Smooth muscle cell of bladder (primary cell): ENCODE measurements around the gene HEBP1. TPM values are rescaled to one million over a fixed set of nuclear protein-coding genes. Genes with fewer than 3 reads are reported as not detected.

ENCODE experiments used
- total RNA-seq: library from RNA; depleted of rRNA; stranded (reverse); fragments of >200 nt; gene quantifications from 2 replicates; pipeline ENCODE4 v1.2.3, GENCODE V29; 2014

Gene HEBP1
- 12.5 and 18.4 TPM in 2 replicates for total RNA-seq

DNA sequence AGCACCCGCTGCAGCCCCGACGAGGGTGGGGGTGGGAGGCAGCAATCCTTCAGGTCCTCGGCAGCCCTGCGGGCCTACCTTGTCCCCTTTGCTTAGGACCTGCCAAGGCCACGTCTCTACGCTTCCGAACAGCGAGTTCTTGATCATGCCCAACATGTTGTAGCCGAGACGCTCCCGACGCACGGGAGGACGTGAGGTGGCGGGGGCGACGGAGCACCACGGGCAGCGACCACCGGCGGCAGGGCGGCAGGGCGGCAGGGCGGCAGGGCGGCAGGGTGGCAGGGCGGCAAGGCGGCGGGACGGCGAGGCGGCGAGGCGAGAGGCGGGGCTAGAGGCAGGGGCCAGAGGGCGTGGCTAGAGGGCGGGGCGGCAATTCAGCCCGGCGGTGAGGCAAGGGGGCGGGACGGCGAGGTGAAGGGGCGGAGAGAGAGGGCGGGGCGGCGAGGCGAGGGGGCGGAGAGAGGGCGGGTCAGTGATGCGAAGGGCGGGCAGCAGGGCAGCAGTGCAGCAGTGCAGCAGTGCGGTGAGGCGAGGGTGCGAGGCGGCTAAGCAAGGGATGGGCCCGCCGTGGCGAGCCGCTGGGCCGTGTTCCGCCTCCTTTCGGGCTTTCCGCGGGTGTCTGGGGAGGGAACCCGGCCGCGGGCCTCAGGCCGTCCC is at the start of gene HEBP1:
TSS of gene HEBP1 (minus strand) at position 307 of the 657 bp plus-strand sequence. CDS start at position 156, 151 bp downstream.

DNA sequence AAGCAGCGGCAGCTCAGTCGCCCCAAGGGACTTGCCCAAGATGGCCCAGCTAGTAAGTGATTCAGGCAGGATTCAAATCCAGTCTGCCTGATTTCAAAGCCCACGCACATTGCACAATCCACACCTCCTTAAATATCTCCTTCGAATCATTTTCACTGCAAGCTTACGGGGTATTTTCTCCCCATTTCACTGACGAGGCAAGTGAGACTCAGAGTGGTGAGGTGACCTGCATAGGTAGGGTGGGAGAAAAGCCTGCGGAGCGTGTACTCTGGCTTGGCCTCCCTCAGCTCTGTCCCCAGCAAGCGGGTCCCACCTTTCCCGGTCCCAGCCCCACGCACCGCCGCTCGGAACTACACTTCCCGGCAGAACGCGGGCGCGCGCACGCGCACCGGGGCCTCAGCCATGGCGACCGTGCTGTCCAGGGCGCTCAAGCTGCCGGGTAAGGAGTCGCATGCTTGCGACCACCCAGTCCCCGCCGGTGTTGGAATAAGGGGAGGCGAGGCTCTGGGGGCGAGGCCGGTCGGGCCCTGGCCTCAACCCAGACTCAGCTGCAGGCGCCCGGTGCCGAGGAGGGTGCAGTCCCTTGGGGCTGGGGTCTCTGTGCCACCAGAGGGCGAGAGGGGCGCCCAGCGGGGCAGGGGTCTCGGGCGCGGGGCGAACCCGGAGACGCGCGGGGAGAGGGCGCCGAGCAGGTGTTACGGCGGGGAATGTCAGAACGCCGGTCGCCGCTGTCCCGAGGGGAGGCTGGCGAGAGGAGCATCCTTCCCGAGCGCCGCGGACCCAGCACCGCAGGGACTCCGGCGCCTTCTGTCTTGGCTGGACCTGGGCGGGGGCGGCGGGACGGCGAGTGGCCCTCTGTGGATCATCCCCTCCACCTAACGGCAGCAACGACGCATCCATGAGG is 44.2 kb upstream of the HEBP1 start, which contains the start of gene FAM234B:
TSS of gene FAM234B (plus strand) at position 380 of the 904 bp plus-strand sequence. CDS start at position 403, 23 bp downstream.

DNA sequence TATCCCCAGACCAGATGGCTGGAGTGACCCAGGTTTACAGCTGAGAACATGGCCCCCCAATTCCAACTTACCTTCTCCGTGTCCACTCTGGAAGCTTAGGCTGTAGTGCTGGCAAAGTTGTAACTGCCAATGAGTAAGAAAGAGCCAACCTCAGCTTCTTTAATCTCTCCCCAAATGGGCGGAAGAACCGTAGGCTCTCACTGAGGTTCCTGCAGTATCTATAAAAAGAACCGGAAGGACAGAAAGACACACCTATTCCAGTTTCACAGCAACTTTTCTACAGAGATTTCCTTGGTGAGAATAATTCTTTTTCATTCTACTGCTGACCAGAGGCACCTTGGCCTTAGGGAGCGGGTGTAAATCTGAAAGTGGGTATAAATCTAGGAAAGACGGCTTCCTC is 48.0 kb downstream of the HEBP1 start, which contains the start of gene GPRC5D:
TSS of gene GPRC5D (minus strand) at position 135 of the 400 bp plus-strand sequence. CDS start 1,786 bp downstream, outside the sequence.

Other genes starting within 250 kb of the HEBP1 start
- gene APOLD1, start 214.6 kb downstream of the HEBP1 start, total RNA-seq: 3.3 and 4.1 TPM in 2 replicates
- 46.9 and 59.9 TPM in 2 replicates for gene DDX47, start 186.9 kb downstream of the HEBP1 start, total RNA-seq
- 20.6 and 25.9 TPM in 2 replicates for gene GPRC5A, start 108.7 kb downstream of the HEBP1 start, total RNA-seq
- gene GPRC5D, start 48.1 kb downstream of the HEBP1 start, total RNA-seq: not detected in 2 replicates
- 4.4 and 6.6 TPM in 2 replicates for gene FAM234B, start 44.1 kb upstream of the HEBP1 start, total RNA-seq
- gene GSG1, start 103.4 kb upstream of the HEBP1 start, total RNA-seq: 0.09 and 0.28 TPM in 2 replicates
- 20.7 and 21.3 TPM in 2 replicates for gene EMP1, start 196.5 kb upstream of the HEBP1 start, total RNA-seq